Pancreas (tissue), 10 donors: ENCODE measurements around the gene MYO1F. TPM values are rescaled to one million over a fixed set of nuclear protein-coding genes. Genes with fewer than 3 reads are reported as not detected.

ENCODE experiments used
- ATAC-seq, 4 donors: fragments of 200-7000 bp; cut with Tn5 transposase; one replicate each; pipeline versions ENCODE4 v1.8.0 to v1.9.1; 2020; ENCODE audit warnings: mild to moderate bottlenecking in 4 of 4, moderate library complexity in 4 of 4
- DNase-seq, 6 donors: peaks; one replicate each; pipeline ENCODE4 v3.0.0-alpha.2; 2020
- FAIRE-seq: peaks from 2 replicates; lab custom pipeline; 2012; peaks lifted over from hg19 to GRCh38; lab: Jason Lieb, UNC
- H3K27ac ChIP-seq, 4 donors: fragments of 200-600 bp; sonication (generic); 1 replicate in 3 of 4; 2 replicates in 1 of 4; pipeline versions ENCODE4 v1.5.0 to v1.8.0; 2020
- H3K27me3 ChIP-seq, 4 donors: fragments of 200-600 bp; one replicate each; pipeline ENCODE4 v1.8.0; 2021
- H3K36me3 ChIP-seq, 3 donors: fragments of 200-600 bp; sonication (generic) in 1 of 3; one replicate each; pipeline versions ENCODE4 v1.5.0 to v1.8.0; 2020 to 2021
- H3K4me1 ChIP-seq, 3 donors: fragments of 200-600 bp; one replicate each; pipeline ENCODE4 v1.8.0; 2021
- H3K4me3 ChIP-seq, 4 donors: fragments of 200-600 bp; sonication (generic) in 2 of 4; one replicate each; pipeline versions ENCODE4 v1.5.0 to v1.8.0; 2020 to 2021
- H3K9me3 ChIP-seq, 4 donors: fragments of 200-600 bp; one replicate each; pipeline ENCODE4 v1.8.0; 2021
- CTCF ChIP-seq, 4 donors: fragments of 200-600 bp; sonication (generic) in 3 of 4; IDR thresholded peaks; one replicate each; pipeline versions ENCODE4 v1.5.0 to v1.8.0; 2021; ENCODE audit warnings: antibody characterized with exemption in 4 of 4
- WGBS, 2 donors: extraction: QIAGEN DNeasy Blood & Tissue Kit; methylation state at CpG; one replicate each; pipeline ENCODE4 v1.1.7; 2013; 5-methylcytosine and 5-hydroxymethylcytosine counted together
- intact Hi-C, 3 donors: fragments of 100-400 bp; cut with DNase I; formaldehyde crosslinking; loops; one replicate each; pipeline versions ENCODE4 v1.11.1 to v1.14.2; 2022
- polyA plus RNA-seq, 2 donors: library from polyadenylated mRNA; stranded (reverse); fragments of 200-250 nt; gene quantifications; one replicate each; pipeline ENCODE4 v1.2.3, GENCODE V29; 2013
- total RNA-seq, 6 donors: library from RNA; stranded (reverse); fragmentation: NEBNext Ultra II Directional in 4 of 6; extraction: Animal tissue kit (Norgen Biotek cat#: 25700) in 4 of 6; gene quantifications; one replicate each; pipeline versions ENCODE4 v1.2.1 to v1.2.4, GENCODE V29; 2021 to 2023
- donor health status: healthy with polysubstance abuse.
- donor health status: DM: no; HTN: no; CAD: no; lungs with moderate emphysema.
- donor health status: DM: no; HTN: no; CAD: no.
- donor health status: control.
- donor health status: control.
- donor health status: Bipolar disorder and iron deficiency.
- donor health status: DM: yes; HTN: yes; CAD: no.
- donor health status: DM: no; HTN: no; CAD: no.
- donor health status: DM: no; HTN: no; CAD: no.
- donor health status: DM: yes; HTN: yes; CAD: no.

The MYO1F gene
- total and polyA plus RNA-seq, 8 donors = 1.2 to 21.3 (median 4.8) TPM

DNA sequence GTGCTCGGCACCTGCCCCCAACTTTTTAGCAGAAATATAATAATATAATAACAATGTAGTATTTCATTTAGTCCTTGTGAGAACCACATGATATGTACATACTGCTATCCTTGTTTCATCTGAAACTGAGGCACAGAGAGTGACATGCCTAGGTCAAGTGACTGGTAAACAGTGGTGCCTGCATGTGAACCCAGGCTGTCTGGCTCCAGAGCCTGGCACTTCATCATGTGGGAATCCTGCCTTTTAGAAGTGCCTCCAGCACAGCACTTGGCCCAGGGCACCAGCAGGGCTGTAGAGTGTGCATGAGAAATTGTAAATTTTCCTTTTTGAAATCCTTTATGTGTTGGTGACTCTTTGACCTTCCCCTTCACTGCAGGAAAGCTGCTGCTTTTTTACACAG, 102.2 kb downstream of the MYO1F start:
- TF ChIP-seq CTCF (IDR thresholded peaks at IDR 0.05) = no peak
- Histone ChIP-seq H3K4me1 (peaks cover 0 to 5% (median 0%) of the 10 kb centered on the region in 3 donors), H3K9me3 (no peaks in the 10 kb centered on the region), H3K27ac (no peak overlapping the region), H3K36me3 (peaks cover 4 to 49% (median 23%) of the 10 kb centered on the region in 3 donors), H3K27me3 (no peaks in the 10 kb centered on the region), H3K4me3 (no peak overlapping the region)
- ATAC-seq (no peak), DNase-seq (no peak), FAIRE-seq (no peak)
- intact Hi-C loops = no loop called here
- WGBS, 2 donors = 100% methylated on average over 1 of the region's 1 CpG

DNA sequence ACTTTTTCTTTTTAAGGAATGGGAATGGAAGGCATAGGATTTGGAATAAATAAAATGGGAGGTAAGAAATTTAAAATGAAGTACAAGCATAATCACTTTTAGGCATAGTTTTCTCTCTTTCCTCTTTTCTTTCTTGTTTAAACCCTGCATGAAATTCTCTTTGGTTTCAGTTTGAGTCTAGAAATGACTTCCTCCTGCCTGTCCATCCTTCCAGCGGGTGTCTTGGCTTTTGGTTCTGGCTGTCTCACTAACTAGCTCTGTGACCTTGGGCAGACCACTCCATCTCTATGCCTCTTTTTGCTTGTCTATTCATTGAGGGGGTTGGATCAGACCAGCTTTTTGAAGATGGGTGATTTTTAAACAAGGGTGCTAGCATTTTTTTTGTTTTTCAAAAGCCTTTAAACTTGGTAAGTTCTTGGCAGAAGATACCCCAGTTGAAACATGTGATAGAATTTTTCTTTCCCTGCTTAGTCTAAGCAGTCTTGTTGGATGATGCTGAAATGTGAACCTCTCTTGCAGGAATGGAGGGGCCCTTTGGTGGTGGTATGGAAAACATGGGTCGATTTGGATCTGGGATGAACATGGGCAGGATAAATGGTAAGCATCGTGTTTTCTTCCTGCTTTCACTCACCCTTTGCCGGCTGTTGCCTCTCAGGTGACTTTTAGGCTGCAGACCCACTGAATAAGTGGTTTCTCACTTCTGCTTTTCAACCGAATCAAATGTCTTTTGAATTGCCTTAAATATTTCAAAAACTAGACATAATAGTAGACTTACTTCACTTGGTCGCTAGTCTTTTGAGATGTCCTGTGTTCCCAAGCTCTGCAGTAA, 103.4 kb downstream of the MYO1F start:
- WGBS, 2 donors = 76 to 80% methylated on average over 6 of the region's 6 CpGs

More for the DNA sequence above, 103.4 kb downstream of the MYO1F start:
- Histone ChIP-seq H3K36me3 (peaks cover 4 to 61% (median 34%) of the 10 kb centered on the region in 3 donors), H3K4me3 (no peak overlapping the region), H3K4me1 (peaks cover 0 to 5% (median 0%) of the 10 kb centered on the region in 3 donors), H3K27me3 (no peaks in the 10 kb centered on the region), H3K9me3 (no peaks in the 10 kb centered on the region), H3K27ac (no peak overlapping the region)
- no peak for DNase-seq
- TF ChIP-seq CTCF (IDR thresholded peaks at IDR 0.05) = no peak
- FAIRE-seq = no peak
- intact Hi-C loops = no loop called here
- ATAC-seq = peak in 1 of 4 donors; percentile 37

Other genes with a start within 250 kb of the MYO1F start
- 1 to 10 TPM; 1.7 to 2.3 (median 2.0) TPM for gene KANK3, start 234.2 kb downstream of the MYO1F start, total RNA-seq
- 10 to 100 TPM in 1 of 2 donors, 1 to 10 TPM in 1; 7.7 to 17.9 TPM for gene KANK3, start 234.2 kb downstream of the MYO1F start, polyA plus RNA-seq
- 10 to 100 TPM in 4 of 6 donors, 1 to 10 TPM in 2; 2.8 to 82.8 (median 22.5) TPM for gene ANGPTL4, start 213.3 kb downstream of the MYO1F start, total RNA-seq
- 100 to 1,000 TPM in 1 of 2 donors, 10 to 100 TPM in 1; 95.0 to 169 TPM for gene ANGPTL4, start 213.3 kb downstream of the MYO1F start, polyA plus RNA-seq
- gene RAB11B, start 187.1 kb downstream of the MYO1F start, total RNA-seq = 10 to 100 TPM; 52.1 to 75.2 (median 56.8) TPM
- 100 to 1,000 TPM in 1 of 2 donors, 10 to 100 TPM in 1; 84.6 to 107 TPM for gene RAB11B, start 187.1 kb downstream of the MYO1F start, polyA plus RNA-seq
- gene MARCHF2, start 164.1 kb downstream of the MYO1F start, total RNA-seq = 10 to 100 TPM in 5 of 6 donors, 1 to 10 TPM in 1; 8.8 to 18.0 (median 11.0) TPM
- gene MARCHF2, start 164.1 kb downstream of the MYO1F start, polyA plus RNA-seq = 10 to 100 TPM; 17.1 to 22.6 TPM
- 10 to 100 TPM; 44.5 to 88.3 (median 66.6) TPM for gene HNRNPM, start 132.5 kb downstream of the MYO1F start, total RNA-seq
- gene HNRNPM, start 132.5 kb downstream of the MYO1F start, polyA plus RNA-seq = 10 to 100 TPM; 52.5 to 90.1 TPM
- gene PRAM1, start 74.8 kb downstream of the MYO1F start, total RNA-seq = 1 to 10 TPM in 2 of 6 donors, under 1 TPM in 4; 0.09 to 4.6 (median 0.70) TPM
- gene PRAM1, start 74.8 kb downstream of the MYO1F start, polyA plus RNA-seq = 1 to 10 TPM; 3.0 to 3.7 TPM
- gene ZNF414, start 63.3 kb downstream of the MYO1F start, total RNA-seq = 10 to 100 TPM in 3 of 6 donors, 1 to 10 TPM in 3; 7.3 to 16.1 (median 10.8) TPM
- 10 to 100 TPM; 28.2 to 36.9 TPM for gene ZNF414, start 63.3 kb downstream of the MYO1F start, polyA plus RNA-seq
- 10 to 100 TPM in 4 of 6 donors, 1 to 10 TPM in 2; 6.7 to 45.2 (median 15.7) TPM for gene ADAMTS10, start 33.3 kb upstream of the MYO1F start, total RNA-seq
- gene ADAMTS10, start 33.3 kb upstream of the MYO1F start, polyA plus RNA-seq = 100 to 1,000 TPM in 1 of 2 donors, 10 to 100 TPM in 1; 46.6 to 106 TPM
- not detected for gene NFILZ, start 53.2 kb upstream of the MYO1F start, total RNA-seq
- gene NFILZ, start 53.2 kb upstream of the MYO1F start, polyA plus RNA-seq = not detected
- gene ACTL9, start 121.4 kb upstream of the MYO1F start, total RNA-seq = not detected
- not detected for gene ACTL9, start 121.4 kb upstream of the MYO1F start, polyA plus RNA-seq
- gene OR2Z1, start 144.2 kb upstream of the MYO1F start, total RNA-seq = not detected
- gene OR2Z1, start 144.2 kb upstream of the MYO1F start, polyA plus RNA-seq = not detected